Ovary (tissue), 9 donors: Measurements from ENCODE around the gene FHOD3. TPM values are rescaled to one million over a fixed set of nuclear protein-coding genes. Genes with fewer than 3 reads are reported as not detected.

Source experiments
- DNase-seq, 5 donors: peaks; one replicate each; pipeline ENCODE4 v3.0.0-alpha.2; 2019 to 2020
- H3K27ac ChIP-seq, 2 donors: fragments of 200-600 bp; one replicate each; pipeline versions ENCODE4 v1.5.1 to v1.8.0; 2019 to 2022
- H3K27me3 ChIP-seq: fragments of 200-600 bp; one replicate; pipeline ENCODE4 v1.8.0; 2022
- H3K36me3 ChIP-seq: fragments of 200-600 bp; sonication (generic); one replicate; pipeline ENCODE4 v1.5.1; 2019
- H3K4me1 ChIP-seq: one replicate; pipeline ENCODE4 v1.8.1; 2013; ENCODE audit warnings: mild to moderate bottlenecking, moderate library complexity; ENCODE audit not compliant: insufficient read depth
- H3K4me3 ChIP-seq: fragments of 200-600 bp; sonication (generic); one replicate; pipeline ENCODE4 v1.5.1; 2017
- H3K9me3 ChIP-seq, 2 donors: fragments of 200-600 bp in 1 of 2; sonication (generic) in 1 of 2; one replicate each; pipeline versions ENCODE4 v1.5.1 to v1.8.1; 2013 to 2019; ENCODE audit warnings: mild to moderate bottlenecking in 1 of 2, moderate library complexity in 1 of 2
- CTCF ChIP-seq, 3 donors: fragments of 450-650 bp in 2 of 3; fragments of 200-600 bp in 1 of 3; IDR thresholded peaks; one replicate each; pipeline versions ENCODE4 v1.5.1 to v1.8.0; 2016 to 2022; ENCODE audit warnings: antibody characterized with exemption in 3 of 3, mild to moderate bottlenecking in 1 of 3
- EP300 ChIP-seq: sonication (generic); formaldehyde crosslinking; IDR thresholded peaks from one replicate; pipeline ENCODE4 v1.6.1; 2017; ENCODE audit warnings: antibody characterized with exemption
- POLR2A ChIP-seq: fragments of 450-650 bp; IDR thresholded peaks from one replicate; pipeline ENCODE4 v1.6.1; 2017; ENCODE audit warnings: antibody characterized with exemption, mild to moderate bottlenecking, moderate library complexity
- WGBS, 3 donors: extraction: QIAGEN DNeasy Blood & Tissue Kit in 1 of 3; methylation state at CpG; one replicate each; pipeline versions ENCODE4 v1.1.5 to v1.1.7; 2013 to 2017; 5-methylcytosine and 5-hydroxymethylcytosine counted together
- intact Hi-C, 4 donors: fragments of 100-400 bp; cut with DNase I; formaldehyde crosslinking; loops; one replicate each; pipeline versions ENCODE4 v1.11.0 to v1.15.1; 2022 to 2023
- polyA plus RNA-seq, 2 donors: library from polyadenylated mRNA; stranded (reverse); fragments of 200-250 nt in 1 of 2; fragments of 350-450 nt in 1 of 2; fragmentation: Illumina TruSeq in 1 of 2; extraction: RNeasy Lipid Tissue Mini Kit (QIAGEN cat#74804) in 1 of 2; gene quantifications; one replicate each; pipeline ENCODE4 v1.2.3, GENCODE V29; 2013 to 2014
- total RNA-seq, 7 donors: library from RNA; depleted of rRNA in 2 of 7; stranded (reverse); fragments of >200 nt in 2 of 7; fragmentation: NEBNext Ultra II Directional in 3 of 7; extraction: Animal tissue kit (Norgen Biotek cat#: 25700) in 3 of 7; gene quantifications; one replicate each; pipeline versions ENCODE4 v1.1.0 to v1.2.4, GENCODE V29; 2016 to 2023
- donor health status: DM: no; HTN: no; CAD: no; lungs with moderate emphysema.
- donor health status: DM: no; HTN: no; CAD: no.
- donor health status: Bipolar disorder and iron deficiency.
- donor health status: DM: yes; HTN: yes; CAD: no.
- donor health status: DM: no; HTN: no; CAD: no.
- donor health status: DM: yes; HTN: yes; CAD: no.

FHOD3 gene
- total and polyA plus RNA-seq, 9 donors: 3.5 to 62.5 (median 11.0) TPM

DNA sequence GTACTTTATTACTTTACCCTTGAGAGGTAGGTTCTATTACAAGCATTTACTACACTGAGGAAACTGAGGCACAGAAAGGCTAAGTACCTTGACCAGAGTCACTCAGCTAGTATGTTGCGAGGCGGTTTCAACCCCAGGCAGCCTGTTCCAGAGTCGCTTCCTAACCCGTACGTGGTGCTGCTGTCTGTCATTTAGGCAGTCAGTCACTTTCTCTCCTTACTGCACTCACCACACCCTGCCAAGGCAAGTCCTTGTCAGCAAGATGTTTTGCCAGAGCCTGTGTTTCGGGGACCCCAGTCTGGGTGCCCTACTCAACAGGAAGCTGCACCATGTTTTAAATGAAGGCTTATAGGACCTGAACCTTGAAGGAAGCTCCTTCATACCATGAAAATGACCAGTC, 356.4 kb downstream of the FHOD3 start:
- Histone ChIP-seq H3K27me3 (no peaks in the 10 kb centered on the region), H3K36me3 (no peaks in the 10 kb centered on the region), H3K4me3 (no peak overlapping the region), H3K9me3 (no peaks in the 10 kb centered on the region), H3K4me1 (no peaks in the 10 kb centered on the region), H3K27ac (no peak overlapping the region)
- WGBS, 3 donors: 96 to 97% (median 96%) methylated on average over 6 of the region's 6 CpGs
- intact Hi-C loops: no loop called here
- DNase-seq: no peak
- no peak for TF ChIP-seq CTCF (IDR thresholded peaks at IDR 0.05)
- no peak for TF ChIP-seq POLR2A
- TF ChIP-seq EP300: no peak

- WGBS, 3 donors: 79 to 83% (median 81%) methylated on average over 6 of the region's 6 CpGs
- TF ChIP-seq CTCF (IDR thresholded peaks at IDR 0.05): no peak
- no peak for TF ChIP-seq EP300
- no peak for TF ChIP-seq POLR2A
- Histone ChIP-seq H3K27ac (no peak overlapping the region), H3K9me3 (no peaks in the 10 kb centered on the region), H3K27me3 (no peaks in the 10 kb centered on the region), H3K4me1 (no peaks in the 10 kb centered on the region), H3K4me3 (no peak overlapping the region), H3K36me3 (no peaks in the 10 kb centered on the region)
- DNase-seq: no peak
- intact Hi-C loops: no loop called here
Observed at GRCh38 chr18:36655074-36655473, 357.6 kb downstream of the FHOD3 start.

DNA sequence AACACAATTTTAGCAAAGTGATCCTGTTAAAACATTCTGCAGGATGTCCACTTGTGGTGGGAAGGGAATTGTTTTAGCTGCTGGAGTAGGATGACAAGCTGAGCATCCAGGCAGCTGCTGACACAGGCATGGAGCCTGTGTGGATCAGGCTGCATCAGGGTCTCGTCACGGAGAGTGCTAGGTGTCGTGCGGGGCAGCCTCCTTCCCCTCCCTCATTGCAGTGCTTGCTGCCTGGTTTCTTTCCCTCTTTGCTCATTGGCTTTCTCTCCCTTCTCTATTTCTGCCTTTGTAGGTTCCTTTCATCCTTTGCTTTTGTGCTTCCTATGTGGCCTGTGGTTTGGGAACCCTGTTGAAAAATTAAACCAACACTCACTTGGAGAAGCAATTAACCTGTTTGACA, 358.4 kb downstream of the FHOD3 start:
- H3K27me3 ChIP-seq: no peaks in the 10 kb centered on the region
- WGBS, 3 donors: 86 to 93% (median 92%) methylated on average over 4 of the region's 4 CpGs
- no peaks in the 10 kb centered on the region for H3K9me3 ChIP-seq
- H3K27ac ChIP-seq: no peak overlapping the region
- intact Hi-C loops: no loop called here
- TF ChIP-seq POLR2A (no peak), CTCF (IDR thresholded peaks at IDR 0.05) (no peak)
- no peak overlapping the region for H3K4me3 ChIP-seq
- DNase-seq: no peak
- H3K4me1 ChIP-seq: no peaks in the 10 kb centered on the region
- H3K36me3 ChIP-seq: no peaks in the 10 kb centered on the region

DNA sequence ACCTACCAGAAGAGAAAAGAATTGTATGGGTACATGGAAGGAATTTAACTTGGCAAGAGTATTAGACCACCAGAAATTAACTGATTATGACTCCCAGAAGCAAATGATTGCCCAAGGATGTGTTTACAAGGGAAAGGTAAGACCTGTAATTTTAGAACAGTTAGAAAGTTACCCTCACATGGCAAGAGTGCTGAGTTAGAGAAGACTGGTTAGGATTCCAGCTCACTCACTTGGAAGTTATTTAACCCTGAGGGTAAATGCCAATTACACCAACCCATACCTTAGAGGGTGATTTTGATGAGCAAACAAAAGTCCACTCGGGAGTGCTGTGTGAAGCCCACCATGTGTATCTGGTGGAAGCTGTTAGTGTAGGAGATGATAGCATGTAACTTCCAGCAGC, 361.1 kb downstream of the FHOD3 start:
- DNase-seq: no peak
- H3K27me3 ChIP-seq: no peaks in the 10 kb centered on the region
- no peaks in the 10 kb centered on the region for H3K4me1 ChIP-seq
- no peak overlapping the region for H3K27ac ChIP-seq
- TF ChIP-seq POLR2A (no peak), CTCF (IDR thresholded peaks at IDR 0.05) (no peak), EP300 (no peak)
- WGBS, 3 donors: 80 to 93% (median 88%) methylated on average over 1 of the region's 1 CpG
- H3K36me3 ChIP-seq: no peaks in the 10 kb centered on the region
- intact Hi-C loops: no loop called here
- H3K4me3 ChIP-seq: no peak overlapping the region
- no peaks in the 10 kb centered on the region for H3K9me3 ChIP-seq

GRCh38 chr18:36660311-36660710, 362.8 kb downstream of the FHOD3 start:
- H3K4me3 ChIP-seq: no peak overlapping the region
- TF ChIP-seq POLR2A (no peak), CTCF (IDR thresholded peaks at IDR 0.05) (no peak), EP300 (no peak)
- H3K4me1 ChIP-seq: no peaks in the 10 kb centered on the region
- H3K9me3 ChIP-seq: no peaks in the 10 kb centered on the region
- no peak for DNase-seq
- intact Hi-C loops: no loop called here
- WGBS, 3 donors: 92% methylated on average over 7 of the region's 7 CpGs
- no peaks in the 10 kb centered on the region for H3K27me3 ChIP-seq
- H3K27ac ChIP-seq: no peak overlapping the region
- no peaks in the 10 kb centered on the region for H3K36me3 ChIP-seq
